SJSA1 (cell line): ENCODE results near the gene MLH1. TPM values are rescaled to one million over a fixed set of nuclear protein-coding genes. Genes with fewer than 3 reads are reported as not detected.
"Not testable (repeated sequence)": the region's sequence is repeated elsewhere in the genome, so short reads cannot be mapped to it uniquely, and the experiment has no call there.

ENCODE experiments used
- DNase-seq, 2 experiments: peaks; one replicate each; pipeline ENCODE4 v3.0.0-alpha.2; 2015 to 2020; ENCODE audit warnings: low spot score in 2 of 2, low read depth in 1 of 2
- H3K27ac ChIP-seq: fragments of 250-450 bp; sonication (Bioruptor Pico); 2 replicates; pipeline ENCODE4 v1.5.1; 2020; ENCODE audit warnings: mild to moderate bottlenecking, moderate library complexity
- H3K27me3 ChIP-seq: fragments of 250-450 bp; sonication (Bioruptor Pico); replicated peaks from 2 replicates; pipeline ENCODE4 v1.5.1; 2020; ENCODE audit warnings: mild to moderate bottlenecking, moderate library complexity
- H3K36me3 ChIP-seq: fragments of 250-450 bp; sonication (Bioruptor Pico); 2 replicates; pipeline ENCODE4 v1.5.1; 2020; ENCODE audit warnings: mild to moderate bottlenecking
- H3K4me1 ChIP-seq: fragments of 250-450 bp; sonication (Bioruptor Pico); replicated peaks from 2 replicates; pipeline ENCODE4 v1.6.1; 2021; ENCODE audit warnings: mild to moderate bottlenecking
- H3K4me3 ChIP-seq: fragments of 250-450 bp; sonication (Bioruptor Pico); 2 replicates; pipeline ENCODE4 v1.5.1; 2020; ENCODE audit warnings: mild to moderate bottlenecking
- H3K9me3 ChIP-seq: fragments of 250-450 bp; sonication (Bioruptor Pico); replicated peaks from 2 replicates; pipeline ENCODE4 v1.5.1; 2020; ENCODE audit warnings: mild to moderate bottlenecking
- total RNA-seq: library from RNA; depleted of rRNA; stranded (reverse); fragments of >200 nt; shearing (Covaris generic); gene quantifications from 2 replicates; pipeline ENCODE4 v1.2.3, GENCODE V29; 2014

The MLH1 gene
- total RNA-seq, 1 experiment from 2014 or later: 43.1 TPM

DNA sequence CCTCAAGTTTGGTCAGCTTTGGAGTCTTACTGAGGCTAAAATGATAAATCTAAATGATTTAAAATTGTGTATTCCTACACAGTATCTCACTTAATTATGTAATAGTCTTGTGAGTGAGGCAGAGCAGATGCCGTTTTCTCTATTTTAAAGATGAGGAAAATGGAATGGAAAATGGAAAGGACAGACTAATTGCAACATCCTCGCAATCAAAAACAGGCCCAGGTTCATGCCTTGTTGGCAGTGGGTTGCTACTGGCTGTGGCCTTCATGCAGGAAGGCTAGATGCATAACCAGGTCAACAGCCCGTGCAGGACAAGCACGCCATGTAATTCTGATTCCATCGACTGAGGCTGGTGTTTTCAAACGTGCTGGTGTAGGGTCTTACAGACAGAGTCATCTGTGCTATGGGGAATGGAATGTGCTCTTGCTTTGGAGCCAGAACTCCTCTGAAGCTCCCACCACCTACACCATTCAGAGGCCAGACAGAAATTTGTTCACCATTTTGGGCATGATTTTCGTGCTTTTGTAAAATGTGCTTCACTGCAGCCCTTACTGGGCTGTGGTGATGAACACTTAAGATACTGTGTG, 37.9 kb downstream of the MLH1 start:
- peaks cover 90% of the 10 kb centered on the region for H3K36me3 ChIP-seq
- H3K27me3 ChIP-seq: no peaks in the 10 kb centered on the region
- peaks cover 2% of the 10 kb centered on the region; the same call in 1 of the 2 replicates for H3K9me3 ChIP-seq
- no peak for DNase-seq
- no peak overlapping the region for H3K27ac ChIP-seq
- no peaks in the 10 kb centered on the region for H3K4me1 ChIP-seq
- no peak overlapping the region for H3K4me3 ChIP-seq

DNA sequence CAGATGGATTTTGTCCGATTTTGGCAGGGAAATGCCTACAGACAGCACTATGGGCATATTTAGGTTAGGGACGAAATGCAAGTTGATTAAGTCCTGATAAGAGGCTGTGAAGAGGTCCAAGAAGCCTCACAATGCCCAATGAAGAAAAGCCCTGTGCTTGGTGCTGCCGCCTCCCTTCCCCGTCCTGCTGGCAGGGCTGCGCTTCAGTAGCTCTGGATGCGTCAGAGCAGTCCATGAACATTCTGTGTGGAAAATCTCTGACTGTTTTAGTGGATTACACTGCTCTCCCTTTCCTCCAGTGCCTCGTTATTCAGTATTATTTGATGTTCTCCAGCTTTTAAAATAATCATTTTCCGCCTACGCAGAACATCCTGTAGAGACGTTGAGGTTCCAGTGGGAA, 39.6 kb downstream of the MLH1 start:
- H3K27ac ChIP-seq: no peak overlapping the region
- no peak overlapping the region for H3K4me3 ChIP-seq
- H3K9me3 ChIP-seq: peaks cover 5% of the 10 kb centered on the region; the same call in 1 of the 2 replicates
- H3K27me3 ChIP-seq: no peaks in the 10 kb centered on the region
- H3K36me3 ChIP-seq: peaks cover 89% of the 10 kb centered on the region
- H3K4me1 ChIP-seq: no peaks in the 10 kb centered on the region
- no peak for DNase-seq

DNA sequence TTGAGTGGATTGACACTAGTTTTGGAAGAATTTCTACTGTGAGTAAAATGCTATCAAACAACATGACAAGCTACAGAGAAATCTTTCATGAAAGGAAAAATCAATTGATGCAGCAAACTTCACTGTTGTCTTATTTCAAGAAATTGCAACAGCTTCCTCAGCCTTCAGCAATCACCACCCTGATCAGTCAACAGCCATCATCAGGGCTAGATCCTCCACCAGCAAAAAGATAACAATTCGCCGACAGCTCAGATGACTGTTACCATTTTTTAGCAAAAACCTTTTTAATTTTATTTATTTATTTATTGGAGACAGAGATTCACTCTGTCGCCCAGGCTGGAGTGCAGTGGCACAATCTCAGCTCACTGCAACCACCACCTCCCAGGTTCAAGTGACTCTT, 44.0 kb downstream of the MLH1 start:
- H3K9me3 ChIP-seq: peaks cover 5% of the 10 kb centered on the region; the same call in 1 of the 2 replicates
- H3K27me3 ChIP-seq: no peaks in the 10 kb centered on the region
- no peak overlapping the region for H3K27ac ChIP-seq
- DNase-seq: no peak
- H3K36me3 ChIP-seq: peaks cover 94% of the 10 kb centered on the region
- H3K4me3 ChIP-seq: no peak overlapping the region
- 0 out of 2 replicates have a peak, but pooled peaks cover 7% of the 10 kb centered on the region for H3K4me1 ChIP-seq

- Histone ChIP-seq H3K4me3 (no peak overlapping the region), H3K36me3 (peaks cover 82% of the 10 kb centered on the region), H3K27me3 (no peaks in the 10 kb centered on the region), H3K27ac (no peak overlapping the region), H3K4me1 (0 out of 2 replicates have a peak, but pooled peaks cover 7% of the 10 kb centered on the region), H3K9me3 (peaks cover 5% of the 10 kb centered on the region; the same call in 1 of the 2 replicates)
- no peak for DNase-seq
Measured at GRCh38 chr3:37039161-37039846, 46.0 kb downstream of the MLH1 start.

DNA sequence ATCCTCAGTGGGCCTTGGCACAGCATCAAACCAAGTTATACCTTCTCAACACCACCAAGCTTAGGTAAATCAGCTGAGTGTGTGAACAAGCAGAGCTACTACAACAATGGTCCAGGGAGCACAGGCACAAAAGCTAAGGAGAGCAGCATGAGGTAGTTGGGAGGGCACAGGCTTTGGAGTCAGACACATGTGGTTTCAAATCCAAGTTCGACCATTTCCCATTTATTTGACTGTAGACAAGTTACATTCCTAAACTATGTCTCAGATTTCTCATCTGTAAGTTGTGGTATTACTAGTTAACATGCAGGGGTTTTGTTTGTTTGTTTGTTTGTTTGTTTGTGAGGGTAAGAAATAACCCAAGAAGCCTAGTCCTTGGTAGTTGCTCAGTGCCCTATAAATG, 46.9 kb downstream of the MLH1 start:
- Histone ChIP-seq H3K36me3 (peaks cover 77% of the 10 kb centered on the region), H3K27ac (no peak overlapping the region), H3K4me3 (no peak overlapping the region), H3K9me3 (peaks cover 5% of the 10 kb centered on the region; the same call in 1 of the 2 replicates), H3K27me3 (no peaks in the 10 kb centered on the region), H3K4me1 (0 out of 2 replicates have a peak, but pooled peaks cover 7% of the 10 kb centered on the region)
- DNase-seq: no peak

DNA sequence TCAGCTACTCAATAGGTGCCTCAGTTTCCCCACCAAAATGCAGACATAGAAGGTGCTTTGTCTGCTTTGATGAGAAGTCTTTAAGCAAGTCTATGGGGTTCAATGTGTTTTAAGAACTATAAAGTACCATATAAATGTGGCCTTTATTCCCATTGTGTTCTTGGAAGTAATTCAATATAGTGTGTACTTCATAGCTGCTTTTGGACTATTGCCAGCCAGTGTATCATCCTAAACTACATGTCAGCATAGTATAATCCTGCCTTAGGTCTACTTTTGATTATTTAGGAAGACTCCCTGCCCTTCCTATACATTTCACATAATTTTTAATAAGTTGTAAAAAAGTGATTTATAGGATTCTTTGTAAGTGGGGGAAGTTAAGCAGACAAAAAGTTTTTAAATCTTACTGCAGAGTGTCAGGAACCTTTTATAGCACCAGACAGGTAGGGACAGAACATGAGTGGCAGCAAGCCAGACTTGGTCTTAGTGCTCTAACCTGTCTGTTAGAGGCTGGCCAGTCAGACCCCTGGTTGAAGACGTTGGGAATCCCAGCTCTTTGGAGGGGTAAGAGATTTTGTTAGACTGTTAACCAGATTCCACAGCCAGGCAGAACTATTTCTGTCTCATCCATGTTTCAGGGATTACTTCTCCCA, 48.4 kb downstream of the MLH1 start:
- DNase-seq: no peak
- 0 out of 2 replicates have a peak, but pooled peaks cover 7% of the 10 kb centered on the region for H3K4me1 ChIP-seq
- no peak overlapping the region for H3K27ac ChIP-seq
- H3K36me3 ChIP-seq: peaks cover 68% of the 10 kb centered on the region
- H3K27me3 ChIP-seq: no peaks in the 10 kb centered on the region
- H3K9me3 ChIP-seq: no peaks in the 10 kb centered on the region; the same call in 1 of the 2 replicates
- no peak overlapping the region for H3K4me3 ChIP-seq

DNA sequence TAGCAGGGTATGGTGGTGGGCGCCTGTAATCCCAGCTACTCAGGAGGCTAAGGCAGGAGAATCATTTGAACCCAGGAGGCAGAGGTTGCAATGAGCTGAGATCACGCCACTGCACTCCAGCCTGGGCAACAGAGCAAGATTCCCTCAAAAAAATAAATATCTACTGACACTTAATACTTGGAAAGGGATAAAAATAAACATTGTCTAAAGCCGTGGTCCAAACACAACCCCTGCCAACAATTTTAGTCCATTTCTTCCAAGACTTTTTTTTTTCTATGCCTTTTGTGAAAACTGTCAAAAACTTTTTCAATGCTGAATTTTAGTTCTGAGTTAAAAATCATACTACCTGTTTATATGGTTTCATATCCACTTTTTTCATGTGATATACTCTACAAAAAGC, 49.4 kb downstream of the MLH1 start:
- not testable (repeated sequence) for H3K27me3 ChIP-seq, DNase-seq, H3K4me1 ChIP-seq, H3K27ac ChIP-seq, H3K4me3 ChIP-seq, H3K9me3 ChIP-seq
- peaks cover 70% of the 10 kb centered on the region for H3K36me3 ChIP-seq

DNA sequence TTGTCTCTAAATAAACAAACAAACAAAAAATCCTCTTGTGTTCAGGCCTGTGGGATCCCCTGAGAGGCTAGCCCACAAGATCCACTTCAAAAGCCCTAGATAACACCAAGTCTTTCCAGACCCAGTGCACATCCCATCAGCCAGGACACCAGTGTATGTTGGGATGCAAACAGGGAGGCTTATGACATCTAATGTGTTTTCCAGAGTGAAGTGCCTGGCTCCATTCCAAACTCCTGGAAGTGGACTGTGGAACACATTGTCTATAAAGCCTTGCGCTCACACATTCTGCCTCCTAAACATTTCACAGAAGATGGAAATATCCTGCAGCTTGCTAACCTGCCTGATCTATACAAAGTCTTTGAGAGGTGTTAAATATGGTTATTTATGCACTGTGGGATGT, 57.0 kb downstream of the MLH1 start:
- no peaks in the 10 kb centered on the region for H3K27me3 ChIP-seq
- no peaks in the 10 kb centered on the region for H3K9me3 ChIP-seq
- H3K4me1 ChIP-seq: peaks cover 28% of the 10 kb centered on the region
- H3K27ac ChIP-seq: no peak overlapping the region
- H3K36me3 ChIP-seq: peaks cover 90% of the 10 kb centered on the region
- no peak overlapping the region for H3K4me3 ChIP-seq
- no peak for DNase-seq

DNA sequence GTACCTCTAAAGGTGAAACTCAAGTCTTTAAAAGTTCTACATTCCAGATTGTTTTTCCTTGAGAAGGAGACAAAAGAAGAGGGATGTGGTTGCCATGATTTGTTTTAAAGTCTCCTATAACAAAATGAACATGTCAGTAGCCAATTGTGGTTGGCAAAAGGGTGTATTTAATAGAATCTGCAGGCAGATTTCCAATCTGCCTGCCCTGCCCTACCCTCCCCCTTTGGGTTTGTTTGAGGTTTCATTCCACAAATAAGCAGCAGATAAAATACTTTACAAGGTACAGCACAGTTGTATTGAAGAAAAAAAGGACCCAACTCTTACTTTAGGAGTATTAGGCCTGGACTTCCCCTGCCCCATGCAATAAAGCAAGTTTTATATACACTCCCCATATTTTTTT, 59.5 kb downstream of the MLH1 start:
- no peaks in the 10 kb centered on the region for H3K27me3 ChIP-seq
- no peak overlapping the region for H3K27ac ChIP-seq
- no peak overlapping the region for H3K4me3 ChIP-seq
- DNase-seq: peak in 1 of 2 experiments; percentile 25
- H3K36me3 ChIP-seq: peaks cover 95% of the 10 kb centered on the region
- H3K4me1 ChIP-seq: peaks cover 36% of the 10 kb centered on the region
- H3K9me3 ChIP-seq: no peaks in the 10 kb centered on the region

GRCh38 chr3:37053337-37053736, 60.0 kb downstream of the MLH1 start:
- DNase-seq: no peak
- H3K36me3 ChIP-seq: peaks cover 95% of the 10 kb centered on the region
- no peak overlapping the region for H3K27ac ChIP-seq
- H3K4me1 ChIP-seq: peaks cover 36% of the 10 kb centered on the region
- H3K9me3 ChIP-seq: no peaks in the 10 kb centered on the region
- no peaks in the 10 kb centered on the region for H3K27me3 ChIP-seq
- no peak overlapping the region for H3K4me3 ChIP-seq

DNA sequence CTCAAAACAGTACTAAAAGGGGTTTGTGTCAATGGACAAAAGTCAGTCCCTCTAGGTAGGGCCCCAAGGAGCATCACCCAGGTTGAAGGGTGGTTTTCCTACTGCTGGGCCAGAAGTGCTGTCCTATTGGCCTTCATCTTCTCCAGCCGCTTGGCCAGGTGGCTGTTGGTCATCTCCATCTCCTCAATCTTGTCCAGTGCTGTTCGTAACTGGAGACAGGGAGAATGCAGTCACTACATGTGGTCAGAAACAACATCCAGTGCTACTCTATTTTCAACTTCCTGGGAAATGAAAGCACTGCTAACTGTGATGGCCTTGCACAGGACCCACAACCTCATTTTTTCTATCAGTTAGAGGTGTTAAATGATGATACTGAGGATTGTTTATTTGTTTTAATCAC, 60.4 kb downstream of the MLH1 start:
- peaks cover 95% of the 10 kb centered on the region for H3K36me3 ChIP-seq
- H3K27me3 ChIP-seq: no peaks in the 10 kb centered on the region
- H3K4me1 ChIP-seq: peaks cover 36% of the 10 kb centered on the region
- no peak for DNase-seq
- H3K27ac ChIP-seq: peak overlapping the region; percentile 5; the same call in 1 of the 2 replicates
- H3K4me3 ChIP-seq: no peak overlapping the region
- H3K9me3 ChIP-seq: no peaks in the 10 kb centered on the region

GRCh38 chr3:37054370-37054769, 61.1 kb downstream of the MLH1 start:
- Histone ChIP-seq H3K27ac (peak overlapping the region; percentile 50), H3K4me1 (peaks cover 36% of the 10 kb centered on the region), H3K9me3 (no peaks in the 10 kb centered on the region), H3K27me3 (no peaks in the 10 kb centered on the region), H3K36me3 (peaks cover 91% of the 10 kb centered on the region), H3K4me3 (no peak overlapping the region)
- peak in 1 of 2 experiments; percentile 37 for DNase-seq

DNA sequence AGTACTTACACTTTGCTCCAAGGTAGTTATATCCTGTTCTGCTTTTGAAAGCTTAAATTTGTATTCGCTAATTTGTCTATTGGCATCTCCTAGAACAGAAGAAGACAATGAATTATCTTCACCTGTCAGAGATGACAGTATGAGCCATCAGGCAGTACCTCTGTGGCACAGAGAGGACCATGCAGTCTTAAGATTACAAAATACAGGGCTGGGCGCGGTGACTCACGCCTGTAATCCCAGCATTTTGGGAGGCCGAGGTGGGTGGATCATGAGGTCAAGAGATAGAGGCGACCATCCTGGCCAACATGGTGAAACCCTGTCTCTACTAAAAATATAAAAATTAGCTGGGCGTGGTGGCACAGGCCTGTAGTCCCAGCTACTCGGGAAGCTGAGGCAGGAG, 61.8 kb downstream of the MLH1 start:
- Histone ChIP-seq H3K36me3 (peaks cover 88% of the 10 kb centered on the region), H3K4me1 (peaks cover 36% of the 10 kb centered on the region), H3K27ac (peak overlapping the region; percentile 50)
- not testable (repeated sequence) for H3K9me3 ChIP-seq, H3K27me3 ChIP-seq, DNase-seq, H3K4me3 ChIP-seq

GRCh38 chr3:37056826-37057225, 63.5 kb downstream of the MLH1 start:
- Histone ChIP-seq H3K27me3 (no peaks in the 10 kb centered on the region), H3K4me3 (no peak overlapping the region), H3K9me3 (no peaks in the 10 kb centered on the region), H3K27ac (no peak overlapping the region), H3K4me1 (peaks cover 36% of the 10 kb centered on the region), H3K36me3 (peaks cover 80% of the 10 kb centered on the region)
- DNase-seq: no peak
